GM18868 (cell line): ENCODE results near the gene MB21D2.
A peak's percentile ranks its signal among the peaks of the same experiment; 100 is the strongest.

Experiments used
- ATAC-seq: cut with Tn5 transposase; IDR thresholded peaks from one replicate; pipeline ENCODE4 v1.9.1; 2021; ENCODE audit warnings: mild to moderate bottlenecking, moderate library complexity; ENCODE audit not compliant: unreplicated experiment

Gene MB21D2

DNA sequence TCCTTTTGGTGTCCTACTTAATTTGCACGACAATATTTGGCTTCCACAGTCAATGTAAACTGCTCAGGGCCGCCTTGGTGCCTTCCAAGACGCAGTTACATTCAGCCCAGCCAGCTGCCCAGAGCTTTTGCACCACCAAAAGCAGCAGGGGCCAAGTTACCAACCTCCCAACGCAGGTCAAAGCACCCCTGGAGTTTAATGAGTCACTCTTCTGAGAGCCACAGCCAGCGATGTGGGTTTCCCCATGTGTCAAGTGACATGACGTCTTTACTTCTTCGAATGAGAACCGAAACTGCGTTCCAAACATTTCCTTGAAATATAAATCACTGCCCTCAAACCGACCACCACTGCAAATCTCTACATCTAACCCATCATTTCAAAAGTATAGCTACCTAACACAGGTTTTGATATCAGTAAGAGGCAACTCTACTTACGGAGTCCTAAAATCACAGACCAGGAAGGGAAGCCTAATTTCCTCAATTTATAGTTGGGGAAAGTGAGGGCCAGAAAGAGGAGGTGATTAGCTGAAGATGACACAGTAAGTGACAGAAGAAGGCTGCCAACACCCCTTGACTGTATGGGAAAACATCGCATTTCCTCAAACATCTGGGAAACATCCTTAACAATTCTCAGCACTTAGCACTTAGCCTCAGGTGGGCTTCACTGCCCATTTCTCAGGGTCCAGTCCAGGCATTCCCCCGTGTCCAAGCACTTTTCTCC lies 24.5 kb downstream of the MB21D2 start:
- ATAC-seq: peak; percentile 94

DNA sequence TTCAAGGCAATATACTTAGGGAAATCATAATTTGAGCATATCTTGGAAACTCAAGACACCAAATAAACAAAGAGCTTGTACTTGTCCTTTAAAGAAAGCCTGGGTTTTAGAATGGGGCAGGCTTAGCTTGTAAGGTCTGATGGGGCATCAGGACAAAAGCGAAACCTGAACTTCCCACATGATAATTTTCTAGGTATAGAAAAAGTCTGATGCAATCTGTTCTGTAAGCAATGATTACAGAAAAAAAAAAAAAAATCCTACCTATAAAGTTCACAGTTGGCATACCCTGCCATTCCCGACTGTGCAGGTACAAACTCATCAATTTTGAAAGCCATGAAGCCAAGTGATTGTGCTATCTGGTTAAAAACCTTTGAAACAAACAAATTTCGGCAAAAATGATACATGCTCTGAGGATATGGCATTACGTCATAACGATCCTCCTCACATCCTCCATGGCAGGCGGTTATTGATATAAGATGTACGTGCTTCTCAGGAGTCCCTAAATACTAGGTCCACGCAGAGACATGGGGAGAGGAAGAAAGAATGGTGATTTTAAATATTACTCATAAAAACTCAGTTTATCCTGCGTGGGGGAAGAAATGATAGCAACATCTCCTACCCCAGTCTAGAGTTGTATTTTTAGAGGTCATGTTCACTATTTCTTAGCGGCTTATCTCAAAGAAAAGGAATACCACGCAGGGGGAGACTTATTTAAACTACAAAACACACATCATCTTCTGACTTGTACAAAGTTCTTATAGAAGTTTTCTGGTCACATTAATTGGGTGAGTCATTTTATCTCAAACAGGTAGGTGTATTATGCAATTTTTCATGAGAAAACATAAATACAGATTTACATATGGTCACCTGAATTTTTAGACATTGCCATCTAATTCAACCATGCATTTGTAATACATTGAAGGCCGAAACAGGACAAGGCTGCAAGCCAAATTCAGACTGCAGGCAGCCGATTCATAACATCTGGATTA lies 27.0 kb downstream of the MB21D2 start:
- no peak for ATAC-seq

DNA sequence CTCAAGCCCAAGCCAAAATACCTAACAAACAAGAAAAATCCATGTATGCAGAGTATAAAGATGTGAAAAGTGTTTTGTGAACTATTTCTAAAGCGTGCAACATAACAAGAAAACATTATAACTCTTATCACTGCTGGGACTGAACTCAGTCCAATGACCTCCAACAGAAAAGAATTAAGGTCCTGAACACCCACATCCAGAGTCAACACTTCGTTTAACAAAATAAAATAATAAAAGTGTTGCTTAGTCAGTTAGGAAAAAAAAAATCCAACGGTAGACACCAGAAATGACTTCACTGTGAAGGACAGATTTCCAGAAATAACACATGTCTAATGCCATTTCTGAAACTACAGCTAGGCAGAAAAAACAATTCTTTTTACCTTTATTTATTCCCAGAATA lies 28.0 kb downstream of the MB21D2 start:
- no peak for ATAC-seq

DNA sequence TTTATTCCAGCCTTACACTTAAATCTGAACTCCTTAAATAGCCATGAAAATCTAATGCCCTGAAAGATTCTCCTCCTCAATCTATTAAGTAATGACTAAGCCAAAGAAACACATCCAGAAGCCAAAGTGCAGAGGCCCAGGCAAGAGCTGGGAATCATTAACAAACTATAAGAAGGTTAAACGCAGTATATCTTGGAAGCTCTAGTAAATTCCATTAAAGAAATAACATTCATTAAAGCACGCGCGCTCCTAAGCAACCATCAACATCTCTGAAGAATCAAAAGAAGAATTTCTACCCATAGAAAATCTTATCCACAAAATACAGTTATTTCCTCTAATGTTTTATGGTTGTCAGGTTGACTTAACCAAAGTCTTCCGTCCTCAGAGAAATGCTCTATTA lies 29.5 kb downstream of the MB21D2 start:
- no peak for ATAC-seq

DNA sequence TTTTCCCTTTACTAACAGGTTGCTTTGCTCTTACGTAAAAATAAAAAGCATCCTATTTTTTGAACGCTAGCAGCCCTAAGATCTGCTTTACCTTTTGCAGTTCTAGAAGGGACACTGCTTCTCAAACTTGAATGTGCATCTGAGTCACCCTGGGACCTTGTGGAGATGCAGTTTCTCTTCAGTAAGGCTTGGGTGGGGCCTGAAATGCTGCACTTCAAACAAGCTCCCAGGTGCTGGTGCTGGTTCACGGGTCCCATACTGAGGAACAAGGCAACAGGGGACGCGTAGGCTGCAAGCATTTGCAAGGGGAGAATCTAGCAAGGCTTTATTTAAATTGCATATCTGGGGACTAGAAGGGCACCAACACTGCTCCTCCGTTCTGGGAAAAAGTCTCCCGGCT lies 30.0 kb downstream of the MB21D2 start:
- no peak for ATAC-seq

DNA sequence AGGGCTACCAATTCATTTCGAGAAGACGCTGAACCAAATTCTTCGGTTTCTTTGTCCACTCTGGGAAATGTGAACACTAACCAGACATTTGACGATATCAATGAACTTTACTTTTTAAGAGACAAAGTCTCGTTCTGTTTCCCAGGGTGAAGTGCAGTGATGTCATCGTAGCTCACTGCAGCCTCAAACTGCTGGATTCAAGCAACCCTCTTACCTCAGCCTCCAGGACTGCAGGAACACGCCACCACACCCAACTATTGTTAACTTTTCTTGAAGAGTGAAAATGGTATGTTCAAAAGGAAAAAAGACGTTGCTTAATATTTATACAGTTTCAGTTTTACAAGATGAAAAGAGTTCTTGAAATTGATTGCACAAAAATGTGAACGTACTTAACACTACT lies 30.6 kb downstream of the MB21D2 start:
- no peak for ATAC-seq

DNA sequence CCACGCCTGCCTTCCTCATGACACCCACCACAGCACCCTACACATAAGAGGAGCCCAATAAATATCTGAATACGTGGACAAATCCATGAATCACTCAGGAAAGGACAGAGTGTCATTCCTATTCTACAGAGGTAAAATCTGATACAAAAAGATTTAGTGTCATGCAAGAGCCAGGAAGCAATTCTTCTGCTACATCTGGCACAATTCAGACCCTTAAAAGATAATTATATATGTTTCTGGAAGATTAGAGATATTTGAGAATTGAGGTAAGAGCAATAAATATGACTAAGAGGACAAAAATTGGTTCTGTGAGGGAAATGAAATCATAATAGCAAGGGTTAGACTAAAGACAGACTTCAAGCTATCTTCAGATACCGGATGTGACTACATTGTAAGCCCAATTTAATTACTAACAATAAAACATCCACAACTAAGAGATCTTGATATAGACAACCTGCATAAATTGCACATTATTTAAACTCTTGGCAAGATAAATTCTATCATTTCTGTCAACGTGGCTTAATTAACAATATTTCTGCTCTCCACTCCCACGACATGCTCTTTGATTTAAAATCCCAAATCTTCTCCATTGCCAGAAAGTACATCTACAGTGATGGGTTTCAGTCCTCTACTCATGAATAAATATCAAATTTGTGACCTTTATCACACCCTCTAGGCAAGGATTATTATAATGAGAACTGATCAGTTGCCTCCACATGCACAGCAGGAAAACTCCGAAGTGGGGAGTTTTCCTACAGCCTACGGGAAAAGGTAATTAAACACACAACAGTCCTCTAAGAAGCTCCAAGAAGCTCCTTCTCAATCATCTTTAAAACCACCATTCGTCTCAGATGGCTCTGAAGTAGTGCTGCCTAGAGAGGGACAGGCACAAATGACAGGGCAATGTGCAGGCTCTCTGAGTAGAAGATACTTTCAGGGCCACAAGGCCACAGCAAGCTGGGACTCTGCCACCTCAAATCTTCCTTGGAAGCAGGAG lies 32.6 kb downstream of the MB21D2 start:
- ATAC-seq: no peak

DNA sequence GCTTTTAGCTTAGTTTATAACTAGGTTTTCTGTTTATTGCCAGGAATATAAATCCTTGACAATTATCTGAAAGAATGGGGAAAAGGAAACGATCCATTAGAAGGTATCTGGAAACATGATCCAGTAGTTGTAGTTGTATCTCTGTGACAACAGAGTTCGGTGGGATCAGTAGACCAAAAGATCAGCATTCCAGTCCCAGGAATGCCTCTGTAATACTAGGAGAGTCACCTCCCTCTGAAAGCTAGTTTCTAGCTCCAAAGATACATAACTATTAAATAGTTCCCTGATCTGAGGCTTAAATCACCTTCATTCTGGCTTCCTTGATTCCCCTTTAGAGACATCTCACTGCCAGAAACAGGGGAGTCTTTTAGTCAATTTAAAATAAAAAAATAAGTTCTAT lies 34.1 kb downstream of the MB21D2 start:
- ATAC-seq: no peak

DNA sequence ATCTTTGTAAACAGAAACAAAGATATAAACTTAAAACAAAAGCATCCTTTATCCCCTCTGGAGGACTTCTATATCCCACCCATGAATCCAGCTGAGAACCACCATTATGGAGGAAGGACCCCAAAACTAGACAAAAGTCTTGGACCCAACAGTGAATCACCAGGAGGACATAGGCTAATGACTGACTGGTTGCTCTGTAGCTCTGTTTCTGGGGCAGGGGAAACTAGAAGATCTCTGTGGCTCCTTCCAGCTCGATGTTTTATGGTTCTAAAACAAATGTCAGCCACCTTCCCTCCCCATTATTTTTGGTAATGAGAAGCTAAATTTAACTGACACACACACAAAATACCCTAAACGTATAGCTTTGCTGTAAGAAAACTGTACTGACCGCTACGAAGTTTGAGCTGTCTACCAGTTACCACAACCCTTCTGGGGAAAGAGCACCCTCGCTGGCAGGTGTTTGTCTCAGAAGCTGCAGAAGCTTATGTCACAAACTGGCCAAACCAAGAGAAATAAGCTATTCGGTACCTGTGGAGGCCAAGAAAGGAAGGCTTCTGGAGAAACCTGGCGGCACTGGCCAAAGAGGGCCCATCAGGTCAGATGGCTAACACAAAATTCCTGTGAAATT lies 36.4 kb downstream of the MB21D2 start:
- ATAC-seq: peak; percentile 53

DNA sequence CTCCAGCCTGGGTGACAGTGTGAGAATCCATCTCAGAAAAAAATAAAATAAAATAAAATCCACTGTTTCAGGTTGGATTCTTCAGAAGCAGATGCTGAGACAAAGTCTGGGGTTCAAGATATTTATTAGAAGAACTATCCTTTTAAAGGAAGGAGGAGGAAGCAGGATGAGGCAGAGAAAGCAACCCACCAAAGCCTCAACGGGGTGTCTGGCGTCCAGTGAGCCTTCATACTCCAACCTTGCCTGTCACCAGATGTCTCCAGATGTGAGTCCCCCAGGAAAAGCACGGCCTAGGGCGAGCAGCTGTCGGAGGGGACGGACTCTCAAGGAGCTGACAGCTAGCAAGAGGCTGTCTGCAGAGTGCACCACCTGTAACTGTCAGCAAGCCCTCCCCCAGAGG lies 37.3 kb downstream of the MB21D2 start:
- ATAC-seq: no peak

DNA sequence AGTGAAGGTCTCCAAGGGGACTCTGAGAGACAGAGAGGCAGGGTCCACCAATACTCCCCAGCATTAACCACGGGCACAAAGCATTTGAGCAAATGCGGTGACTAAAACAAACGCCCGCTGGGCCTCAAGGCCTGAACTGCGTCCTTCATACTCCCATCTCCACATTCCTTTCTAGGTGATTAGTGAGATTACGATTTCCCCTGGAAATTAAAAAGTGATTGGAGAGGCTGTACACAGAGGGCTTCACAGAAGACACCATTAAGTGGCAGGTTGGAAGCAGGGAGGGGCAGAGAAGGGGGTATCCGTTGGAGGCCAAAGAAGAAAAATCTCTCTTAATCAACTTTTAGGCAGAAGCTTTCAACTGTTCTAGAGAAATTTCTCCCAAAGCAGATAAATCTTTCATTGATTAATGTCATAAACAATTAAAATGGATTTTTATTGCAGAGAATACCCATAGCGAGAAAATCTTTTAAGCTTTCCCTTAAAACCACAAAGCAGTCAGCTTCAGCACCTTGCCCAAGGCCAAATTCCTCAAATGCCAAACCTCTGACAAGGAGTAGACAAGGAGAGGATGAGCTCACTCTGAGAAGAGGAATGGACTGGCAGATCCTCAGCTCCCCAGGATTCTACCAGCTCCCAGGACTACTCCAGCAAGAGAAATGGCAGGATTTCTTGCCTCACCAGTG lies 38.2 kb downstream of the MB21D2 start:
- ATAC-seq: no peak

DNA sequence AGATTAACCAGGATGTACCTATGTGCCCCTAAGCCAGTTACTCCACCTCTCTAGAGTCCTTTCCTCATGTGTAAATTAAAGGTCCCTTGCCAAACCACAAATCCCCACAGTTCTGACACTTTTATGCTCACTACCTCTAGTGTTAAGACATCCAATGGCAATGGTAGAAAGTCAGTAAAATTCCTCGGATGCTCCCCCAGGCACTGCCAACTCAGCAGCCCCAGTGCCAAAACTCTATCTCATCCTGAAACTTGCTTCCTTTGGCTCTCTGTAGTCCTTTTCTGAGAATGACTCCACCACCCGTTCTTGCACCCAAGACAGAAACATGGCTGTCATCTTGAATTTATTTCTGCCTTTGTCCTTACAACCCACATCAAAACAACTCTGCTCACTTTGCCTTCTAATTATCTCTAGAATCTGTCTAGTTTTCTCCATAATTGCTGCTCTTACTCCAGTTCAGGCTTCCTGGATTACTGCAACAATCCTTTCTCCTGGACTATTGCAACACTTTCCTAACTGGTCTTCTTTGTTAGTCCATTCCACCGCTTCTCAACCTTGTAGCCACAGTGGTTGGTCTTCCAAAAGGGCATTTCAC lies 41.6 kb downstream of the MB21D2 start:
- ATAC-seq: no peak

DNA sequence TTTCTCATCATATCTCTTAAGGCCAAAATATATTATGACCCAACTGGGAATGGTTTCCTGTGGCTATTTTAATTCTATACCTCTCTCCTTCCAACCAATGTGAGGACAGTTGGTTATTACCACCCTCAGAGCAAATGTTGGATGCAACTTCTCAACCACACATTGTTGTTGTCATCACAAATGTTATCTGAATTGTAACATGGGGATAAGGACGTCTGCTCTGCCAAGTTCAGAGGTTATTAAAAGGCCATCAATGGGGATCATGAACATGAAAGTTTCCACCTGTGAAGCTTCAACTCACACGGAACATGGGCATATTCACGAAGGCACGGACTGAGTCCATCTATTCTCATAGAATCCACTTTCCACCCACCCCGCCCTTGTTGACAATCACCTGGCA lies 46.8 kb downstream of the MB21D2 start:
- ATAC-seq: no peak

DNA sequence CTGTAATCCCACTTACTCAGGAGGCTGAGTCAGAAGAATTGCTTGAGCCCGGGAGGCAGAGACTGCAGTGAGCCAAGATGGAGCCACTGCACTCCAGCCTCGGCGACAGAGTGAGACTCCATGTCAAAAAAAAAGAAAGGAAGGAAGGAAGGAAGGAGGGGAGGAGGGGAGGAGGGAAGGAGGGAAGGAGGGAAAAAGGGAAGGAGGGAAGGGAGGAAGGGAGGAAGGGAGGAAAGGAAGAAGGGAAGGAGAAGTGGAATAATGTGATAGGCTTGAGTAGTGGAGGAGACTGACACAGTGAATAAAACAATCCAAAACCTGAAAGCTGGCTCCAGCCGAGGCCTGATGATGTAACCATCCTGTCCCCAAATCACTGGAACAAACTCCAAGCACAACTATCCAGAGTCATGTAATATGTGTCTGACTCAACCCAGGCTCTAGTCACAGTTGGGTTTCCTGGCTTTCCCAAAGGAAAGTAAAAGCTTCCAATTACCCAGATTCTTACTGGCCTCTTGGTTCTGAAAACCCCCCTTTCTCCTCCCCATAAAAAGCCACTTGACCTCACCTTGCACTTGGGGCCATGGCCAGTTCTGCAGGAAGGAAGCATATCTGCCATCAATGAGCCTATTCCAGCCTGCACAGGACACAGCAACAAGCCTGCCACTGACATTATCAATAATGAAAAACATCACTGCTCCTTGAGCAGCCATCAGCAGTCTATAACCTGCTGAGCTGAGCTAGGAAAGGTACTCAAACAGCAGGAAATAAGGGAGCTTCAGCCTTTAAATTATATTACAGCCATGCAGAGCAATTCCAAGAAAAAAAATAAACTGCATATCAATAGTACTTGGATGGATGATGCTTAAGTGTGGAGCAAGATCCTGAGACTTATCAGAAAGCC lies 48.3 kb downstream of the MB21D2 start:
- ATAC-seq: no peak

DNA sequence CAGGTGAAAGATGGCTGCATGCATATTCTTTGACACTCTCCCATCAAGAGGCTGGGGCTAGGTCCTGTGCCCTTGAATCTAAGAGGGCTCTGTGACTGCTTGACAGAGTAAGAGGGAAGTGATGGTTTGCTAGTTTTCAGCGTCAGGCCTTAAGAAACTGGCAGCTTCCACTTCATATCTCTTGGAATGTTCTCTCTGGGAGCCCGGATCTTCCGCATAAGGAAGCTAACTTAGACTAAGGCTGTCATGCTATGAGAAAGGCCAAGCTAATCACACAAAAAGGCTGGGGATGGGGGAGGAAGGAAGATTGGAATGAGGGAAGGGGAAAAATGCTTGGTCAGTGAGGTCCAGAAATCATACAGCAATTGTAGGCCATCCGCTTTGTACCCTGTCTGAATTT lies 50.0 kb downstream of the MB21D2 start:
- no peak for ATAC-seq

DNA sequence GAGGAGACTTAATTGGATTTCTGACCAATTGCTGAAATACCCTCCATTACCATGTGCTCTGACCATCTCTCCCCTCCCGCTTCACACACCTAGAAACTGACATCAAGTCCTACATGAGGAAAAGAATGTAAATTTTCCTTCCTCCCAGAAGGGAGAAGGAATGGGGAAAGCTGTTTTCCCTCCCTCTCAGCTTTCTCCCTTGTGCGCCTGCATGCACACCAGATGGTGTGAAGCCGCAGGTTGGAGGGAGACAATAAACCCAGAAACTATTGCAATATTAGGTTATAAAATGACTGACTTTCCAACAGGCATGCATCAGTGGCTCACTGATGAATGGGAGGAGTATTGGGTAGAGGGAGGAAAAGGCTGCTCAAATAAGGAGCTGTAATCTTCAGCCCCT lies 50.9 kb downstream of the MB21D2 start:
- no peak for ATAC-seq

DNA sequence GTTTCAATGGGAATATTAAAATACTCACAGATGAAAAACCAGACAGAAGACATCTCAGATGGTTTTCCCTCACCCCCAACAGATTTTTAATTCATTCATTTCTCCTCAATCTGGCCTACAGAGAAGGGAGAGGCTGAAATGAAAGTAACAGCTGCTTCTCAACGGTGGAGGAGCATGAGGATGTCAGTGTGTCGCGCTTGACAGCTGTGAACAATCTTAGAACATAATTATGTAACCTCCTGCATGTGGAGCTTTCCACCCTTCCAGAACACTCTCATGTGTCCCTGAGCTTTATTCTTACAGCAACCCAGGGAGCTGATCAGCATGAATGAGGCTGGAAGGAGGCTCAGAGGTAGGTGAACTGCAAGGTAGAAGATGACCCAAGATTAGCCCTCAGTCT lies 52.7 kb downstream of the MB21D2 start:
- ATAC-seq: peak; percentile 65

DNA sequence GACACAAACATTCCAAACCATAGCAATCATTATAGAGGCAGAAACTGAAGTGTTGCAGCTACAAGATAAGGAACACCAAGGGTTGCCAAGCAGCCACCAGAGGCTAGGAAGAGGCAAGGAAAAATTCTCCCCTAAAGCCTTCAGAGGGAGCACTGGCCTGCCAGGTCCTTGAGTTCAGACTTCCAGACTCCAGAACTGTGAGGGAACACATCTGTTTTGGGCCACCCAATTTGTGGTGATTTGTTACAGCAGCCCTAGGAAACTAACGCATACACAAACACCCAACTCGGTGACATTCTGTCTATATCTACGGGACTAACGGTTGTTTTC lies 54.6 kb downstream of the MB21D2 start:
- ATAC-seq: no peak
